ENCODE measurements around the gene TUBB2A. TPM values are rescaled to one million over a fixed set of nuclear protein-coding genes. Genes with fewer than 3 reads are reported as not detected.

The TUBB2A gene
- total RNA-seq, 1 experiment from 2014 or later = 49.9 TPM

GRCh38 chr6:3176562-3177355 lies 19.4 kb upstream of the TUBB2A start:
- intact Hi-C loops (cut with micrococcal nuclease) = no loop called here
- Histone ChIP-seq H3K9ac (ENCODE audit: low read length) (no peak overlapping the region), H3K4me3 (replicated peaks in 1 of 2; ENCODE audit: low read depth in 1 of 2, low read length in 2 of 2) (no peak overlapping the region), H3K9me2 (ENCODE audit: insufficient read depth) (no peaks in the 10 kb centered on the region), H3K4me2 (ENCODE audit: low read length) (peak overlapping the region; percentile 18), H3K9me3 (ENCODE audit: control insufficient read depth in 1 of 2, insufficient read depth in 1 of 2, low read depth in 1 of 2, low read length in 2 of 2) (no peaks in the 10 kb centered on the region), H2AFZ (ENCODE audit: low read depth, low read length, poor library complexity, severe bottlenecking) (no peak overlapping the region), H3K27me3 (ENCODE audit: insufficient read depth, low read length) (no peaks in the 10 kb centered on the region), H3K27ac (ENCODE audit: low read depth, low read length) (no peak overlapping the region), H3K4me1 (ENCODE audit: control insufficient read depth in 1 of 2, insufficient read depth in 2 of 2, low read length in 2 of 2) (peaks cover 13 to 36% of the 10 kb centered on the region in 2 experiments), H3K79me2 (ENCODE audit: insufficient read depth, low read length) (no peaks in the 10 kb centered on the region), H3K36me3 (ENCODE audit: control insufficient read depth in 1 of 2, insufficient read depth in 2 of 2, low read length in 2 of 2) (no peaks in the 10 kb centered on the region), H4K20me1 (ENCODE audit: insufficient read depth) (no peaks in the 10 kb centered on the region)
- ATAC-seq = peak; percentile 75
- DNase-seq (ENCODE audit: low read depth, low spot score) = peak; percentile 56
- BruUV-seq (replicated peaks) = no TSS peak
- TF ChIP-seq FOSL1 (IDR thresholded peaks at IDR 0.05; ENCODE audit: low read depth) (0 out of 2 replicates have a peak, but pooled peaks have one; percentile 58), ZBTB33 (IDR thresholded peaks at IDR 0.05; ENCODE audit: extremely low read depth, insufficient replicate concordance, low read length) (no peak), JUND (IDR thresholded peaks at IDR 0.05) (peak; percentile 53), ATF3 (IDR thresholded peaks at IDR 0.05) (peak; percentile 67; the same call in 1 of the 2 replicates), CEBPB (IDR thresholded peaks at IDR 0.05; ENCODE audit: low read depth) (peak; percentile 72)
- CTCF ChIA-PET = no interaction called here
- RAD21 ChIA-PET (ENCODE audit: low non-redundant PET in 1 of 2, low total read pairs in 2 of 2, uncharacterized antibody in 2 of 2, unreplicated experiment in 2 of 2) = interaction anchor here in 1 of 2 experiments (0.7 kb wide), 1 partner anchor 20 kb away, joined by 3 read pairs; no protein-coding TSS in a partner anchor
- POLR2A ChIA-PET = interaction anchor here (1.2 to 1.4 kb wide), 2 partner anchors 19 to 32 kb away, joined by 3 to 4 read pairs; partner anchors contain the start of gene TUBB2A
